ENCODE results near the gene HOXA10.

The HOXA10 gene

DNA sequence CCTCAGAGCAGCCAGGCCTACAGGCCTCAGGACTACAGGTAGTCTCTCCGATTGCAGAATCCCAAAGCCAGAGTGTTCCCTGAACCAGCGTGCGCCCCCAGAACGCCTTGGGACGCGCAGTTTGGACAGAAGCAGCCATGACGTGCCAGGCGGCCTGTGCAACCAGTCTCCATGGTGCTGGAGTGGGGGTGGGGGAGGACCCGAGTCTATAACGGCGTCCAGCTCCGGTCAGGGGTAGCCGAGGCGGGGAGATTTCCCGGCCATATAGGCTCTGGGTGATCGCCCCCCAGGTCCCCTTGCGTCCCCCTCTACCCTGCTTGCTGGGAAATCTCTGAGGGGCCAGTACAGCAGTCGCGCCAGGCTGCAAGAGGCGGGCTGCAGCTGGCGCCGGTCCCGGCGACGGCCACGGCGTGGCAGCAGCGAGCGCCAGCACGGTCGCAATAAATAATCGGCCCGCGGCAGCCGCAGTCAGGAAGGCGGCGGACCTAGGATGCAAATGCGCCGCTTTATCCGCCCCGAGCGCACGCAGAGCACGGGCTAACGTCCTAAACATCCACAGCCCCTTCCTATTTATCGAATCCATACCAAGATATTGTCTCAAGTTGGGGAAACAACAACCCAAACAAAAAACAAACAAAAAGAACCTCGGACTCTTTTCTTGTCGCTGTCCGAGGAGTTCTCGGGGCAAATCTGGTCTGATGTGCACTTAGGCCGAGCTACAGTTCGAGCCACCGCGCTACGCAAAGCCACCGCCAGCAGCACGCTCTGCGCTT lies 23.4 kb downstream of the HOXA10 start:
- Histone ChIP-seq H3K9me3 (ENCODE audit: low read depth, low read length) (no peaks in the 10 kb centered on the region), H3K9ac (ENCODE audit: insufficient read length) (no peak overlapping the region), H3K4me3 (peak overlapping the region; percentile 69), H3K36me3 (ENCODE audit: insufficient read depth, low read length) (no peaks in the 10 kb centered on the region), H3K27ac (no peak overlapping the region)
- no peak for DNase-seq (ENCODE audit: low read depth, low spot score)
- TF ChIP-seq FOXP2 (optimal IDR thresholded peaks at IDR 0.05; ENCODE audit: control extremely low read depth, extremely low read length, insufficient read depth) (no peak), EZH2 (IDR thresholded peaks at IDR 0.05) (no peak), POLR2AphosphoS5 (IDR thresholded peaks at IDR 0.05; ENCODE audit: borderline replicate concordance, low read depth, low read length) (no peak)

DNA sequence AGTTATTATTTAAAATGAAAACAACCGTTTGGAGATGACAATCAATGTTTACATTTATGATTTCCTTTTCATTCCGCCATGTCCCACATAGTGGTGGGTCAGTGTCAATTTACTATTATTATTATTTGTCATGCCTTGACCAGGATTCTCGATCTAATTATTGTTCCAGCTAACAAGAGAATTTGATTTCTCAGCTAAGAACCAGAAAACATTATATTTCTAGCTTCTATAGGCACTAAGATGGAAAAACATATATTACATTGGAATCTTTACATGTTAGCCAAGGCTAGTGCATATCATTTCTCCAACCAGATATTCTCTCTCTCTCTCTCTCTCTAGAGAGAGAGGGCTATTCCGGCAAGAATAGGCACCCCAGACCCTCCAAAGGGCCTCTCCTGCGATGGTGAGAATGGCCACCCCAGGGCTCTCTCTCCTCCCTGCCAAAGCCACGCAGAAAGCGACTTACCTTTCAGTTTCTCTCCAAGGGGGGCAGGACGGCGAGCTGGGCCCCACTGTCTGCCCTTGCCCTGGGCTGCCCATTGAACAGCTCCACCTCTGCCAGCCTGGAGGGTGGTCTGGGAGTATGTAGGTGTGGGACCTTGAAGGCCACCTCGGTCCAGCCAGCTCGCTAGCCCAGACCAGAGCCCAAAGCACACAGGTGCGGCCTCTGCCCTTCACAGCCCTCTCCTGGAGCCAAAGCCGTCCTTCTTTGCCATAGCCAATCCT lies 24.1 kb downstream of the HOXA10 start:
- Histone ChIP-seq H3K9me3 (ENCODE audit: low read depth, low read length) (no peaks in the 10 kb centered on the region), H3K27ac (no peak overlapping the region), H3K9ac (ENCODE audit: insufficient read length) (no peak overlapping the region), H3K4me3 (no peak overlapping the region), H3K36me3 (ENCODE audit: insufficient read depth, low read length) (no peaks in the 10 kb centered on the region)
- DNase-seq (ENCODE audit: low read depth, low spot score): no peak
- TF ChIP-seq FOXP2 (optimal IDR thresholded peaks at IDR 0.05; ENCODE audit: control extremely low read depth, extremely low read length, insufficient read depth): no peak
- no peak for TF ChIP-seq EZH2 (IDR thresholded peaks at IDR 0.05)
- TF ChIP-seq POLR2AphosphoS5 (IDR thresholded peaks at IDR 0.05; ENCODE audit: borderline replicate concordance, low read depth, low read length): no peak

DNA sequence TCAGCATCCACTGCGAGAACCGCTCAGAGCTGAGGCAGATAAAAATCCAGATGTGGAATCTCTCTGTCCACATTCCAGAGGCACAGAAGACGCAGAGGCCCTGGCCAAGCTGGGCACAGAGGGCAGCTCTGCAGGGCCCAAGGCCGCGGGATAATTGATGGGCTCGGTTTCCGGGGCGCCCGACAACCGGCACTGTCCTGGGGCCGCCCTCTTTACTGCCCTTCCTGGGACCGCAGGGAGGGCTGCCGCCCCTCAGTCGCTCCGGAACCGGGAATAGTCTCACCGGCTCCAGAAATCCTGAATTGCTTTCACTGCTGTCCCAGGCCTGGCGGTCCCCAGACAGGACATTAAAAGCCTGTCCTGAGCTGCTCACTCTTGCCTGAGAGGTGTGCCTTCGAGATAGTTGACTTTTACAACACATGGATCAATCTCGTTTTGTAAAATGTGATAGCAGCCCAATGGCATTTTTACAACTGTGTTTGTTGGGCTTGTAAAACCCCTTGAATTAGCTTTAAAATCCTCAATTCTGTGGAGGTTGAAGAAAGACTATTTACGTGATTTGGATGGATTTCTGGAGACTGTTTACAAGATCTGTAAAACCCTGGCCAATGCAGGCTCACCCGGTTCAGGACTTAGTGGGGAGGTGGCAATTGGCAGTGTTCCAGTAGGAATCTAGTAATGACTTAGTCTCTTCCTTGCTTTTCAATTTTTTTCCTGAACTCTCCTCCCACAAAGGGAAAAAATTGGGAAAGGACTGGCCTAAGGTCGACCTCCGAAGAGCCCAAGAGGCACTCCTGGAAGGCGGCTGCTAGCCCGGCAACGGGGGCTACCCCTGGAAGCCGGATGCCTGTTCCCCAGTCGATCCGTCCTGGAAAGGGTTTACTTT lies 25.1 kb downstream of the HOXA10 start:
- DNase-seq (ENCODE audit: low read depth, low spot score): no peak
- H3K27ac ChIP-seq: no peak overlapping the region
- H3K4me3 ChIP-seq: no peak overlapping the region
- H3K36me3 ChIP-seq (ENCODE audit: insufficient read depth, low read length): no peaks in the 10 kb centered on the region
- TF ChIP-seq FOXP2 (optimal IDR thresholded peaks at IDR 0.05; ENCODE audit: control extremely low read depth, extremely low read length, insufficient read depth) (no peak), POLR2AphosphoS5 (IDR thresholded peaks at IDR 0.05; ENCODE audit: borderline replicate concordance, low read depth, low read length) (no peak), EZH2 (IDR thresholded peaks at IDR 0.05) (no peak)
- no peaks in the 10 kb centered on the region for H3K9me3 ChIP-seq (ENCODE audit: low read depth, low read length)
- H3K9ac ChIP-seq (ENCODE audit: insufficient read length): no peak overlapping the region

DNA sequence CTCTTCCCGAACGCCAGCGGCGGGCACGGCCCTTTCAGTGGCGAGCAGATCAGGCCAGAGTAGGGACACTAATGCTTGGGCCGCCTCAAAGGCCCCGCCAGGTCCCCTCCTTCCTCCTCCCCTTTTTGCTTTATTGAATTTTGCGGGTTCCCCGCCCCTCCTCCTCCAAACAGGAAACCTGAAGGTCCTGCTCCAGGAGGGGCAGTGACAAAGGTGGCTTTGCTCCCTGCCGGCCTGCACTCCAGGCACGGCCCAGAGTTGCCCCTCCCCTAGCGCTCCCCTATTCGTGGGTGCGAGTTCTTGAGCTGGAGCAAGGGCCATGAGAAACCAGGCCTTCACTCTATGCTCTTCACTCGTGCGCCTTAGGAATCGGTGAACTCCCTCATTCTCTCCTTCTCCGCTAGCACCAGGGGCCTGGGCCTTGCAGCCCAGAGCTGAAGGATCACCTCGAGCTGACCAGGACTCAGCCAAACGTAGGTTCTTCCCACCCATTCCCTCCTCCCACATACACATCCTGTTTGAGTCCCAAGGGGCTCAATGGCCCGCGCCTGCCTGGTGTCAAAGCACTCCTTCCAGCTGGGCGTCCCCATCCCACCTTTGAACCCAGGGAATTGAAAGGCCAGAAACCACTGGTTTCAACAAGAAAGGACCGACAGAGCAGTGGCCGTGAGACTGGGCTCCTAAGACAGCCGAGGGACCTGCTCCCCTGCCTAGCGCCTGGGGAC lies 25.9 kb downstream of the HOXA10 start:
- no peaks in the 10 kb centered on the region for H3K9me3 ChIP-seq (ENCODE audit: low read depth, low read length)
- H3K4me3 ChIP-seq: 0 out of 2 replicates have a peak overlapping the region, but pooled peaks have one; percentile 48
- no peak overlapping the region for H3K27ac ChIP-seq
- no peak for DNase-seq (ENCODE audit: low read depth, low spot score)
- no peak for TF ChIP-seq FOXP2 (optimal IDR thresholded peaks at IDR 0.05; ENCODE audit: control extremely low read depth, extremely low read length, insufficient read depth)
- no peak for TF ChIP-seq POLR2AphosphoS5 (IDR thresholded peaks at IDR 0.05; ENCODE audit: borderline replicate concordance, low read depth, low read length)
- TF ChIP-seq EZH2 (IDR thresholded peaks at IDR 0.05): no peak
- no peak overlapping the region for H3K9ac ChIP-seq (ENCODE audit: insufficient read length)
- H3K36me3 ChIP-seq (ENCODE audit: insufficient read depth, low read length): no peaks in the 10 kb centered on the region

DNA sequence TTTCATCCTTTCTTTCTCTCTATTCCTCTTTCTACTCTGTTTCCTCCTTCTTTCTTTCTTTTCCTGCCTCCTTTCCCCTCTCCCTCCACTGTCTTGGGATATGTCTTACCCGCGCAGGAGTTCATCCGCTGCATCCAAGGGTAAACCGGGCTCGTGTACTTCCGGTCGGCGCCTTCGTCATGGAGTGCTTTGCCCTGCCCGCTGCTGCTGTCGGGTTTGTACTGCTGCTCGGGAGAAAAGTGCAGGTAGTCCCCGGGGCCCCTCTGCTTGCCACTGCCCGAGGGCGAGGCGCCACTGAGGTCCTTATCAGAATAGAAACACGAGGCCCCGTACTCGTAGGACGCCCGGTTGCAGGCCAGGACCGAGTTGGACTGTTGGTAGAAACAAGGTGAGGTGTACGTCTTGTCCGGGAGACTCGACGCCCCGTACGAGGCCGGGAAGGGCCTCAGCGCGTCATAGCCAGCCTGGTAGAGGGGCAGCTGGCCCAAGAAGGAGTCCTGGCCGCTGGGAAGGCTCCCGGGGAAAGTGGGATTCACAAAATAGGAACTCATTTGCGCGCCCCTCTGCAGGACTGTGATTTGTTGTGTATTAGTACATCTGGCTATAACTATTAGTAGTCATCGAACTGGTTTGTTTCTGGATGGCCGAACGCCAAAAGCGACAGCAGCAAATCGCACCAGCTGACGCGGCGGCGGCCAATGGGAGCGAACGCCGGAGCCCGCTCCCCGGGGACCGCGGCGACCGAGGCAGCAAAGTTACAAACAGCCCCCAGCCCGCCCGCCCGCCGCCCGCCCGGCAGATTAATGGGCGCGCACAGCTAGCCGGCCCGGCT lies 26.7 kb downstream of the HOXA10 start, which contains the start of gene HOXA6:
Gene HOXA6, minus strand, starts transcription at position 576 of the 832 bp plus-strand sequence. Its CDS starts 25 bp downstream, at position 551.
- TF ChIP-seq POLR2AphosphoS5 (IDR thresholded peaks at IDR 0.05; ENCODE audit: borderline replicate concordance, low read depth, low read length) (no peak), FOXP2 (optimal IDR thresholded peaks at IDR 0.05; ENCODE audit: control extremely low read depth, extremely low read length, insufficient read depth) (no peak), EZH2 (IDR thresholded peaks at IDR 0.05) (no peak)
- H3K9ac ChIP-seq (ENCODE audit: insufficient read length): no peak within 1 kb of the TSS
- H3K27ac ChIP-seq: no peak within 1 kb of the TSS
- no peaks in the 10 kb centered on the region for H3K36me3 ChIP-seq (ENCODE audit: insufficient read depth, low read length)
- DNase-seq (ENCODE audit: low read depth, low spot score): no peak
- no peaks in the 10 kb centered on the region for H3K9me3 ChIP-seq (ENCODE audit: low read depth, low read length)
- H3K4me3 ChIP-seq: 0 out of 2 replicates have a peak within 1 kb of the TSS, but pooled peaks have one; percentile 48

DNA sequence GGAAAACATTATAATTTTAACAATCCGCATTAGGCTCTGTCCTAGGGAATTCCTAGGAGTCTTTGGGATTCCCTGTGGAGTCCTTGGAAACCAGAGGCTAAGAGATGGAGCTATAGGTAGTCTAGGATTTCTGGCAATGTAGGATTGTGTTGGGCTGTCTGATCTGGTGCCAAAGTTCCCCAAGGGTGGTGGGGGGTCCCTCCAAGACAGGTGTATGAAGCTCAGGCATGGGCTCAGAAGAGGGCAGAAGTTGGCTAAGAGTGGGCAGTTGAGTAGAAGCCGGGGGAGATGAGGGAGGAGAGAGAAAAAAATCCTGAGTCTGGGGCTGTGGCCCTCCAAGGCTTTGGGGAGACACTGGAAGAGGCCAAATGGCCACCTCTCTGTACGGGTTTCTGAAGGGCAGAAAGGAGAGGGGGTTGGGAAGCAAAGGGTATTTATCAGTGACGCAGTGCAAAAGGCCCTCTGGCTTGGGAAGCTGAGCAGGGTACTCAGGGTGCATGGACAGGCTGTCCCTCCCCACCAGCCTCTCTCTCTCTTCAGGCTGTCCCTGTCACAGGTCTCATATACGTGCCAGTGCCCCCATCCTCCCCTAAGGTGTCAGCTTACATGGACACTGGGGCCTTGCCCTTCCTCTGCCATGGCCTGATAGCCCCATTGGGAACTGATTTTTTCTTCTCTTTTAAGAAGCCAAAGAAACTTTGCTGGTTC lies 27.5 kb downstream of the HOXA10 start:
- Histone ChIP-seq H3K9ac (ENCODE audit: insufficient read length) (no peak overlapping the region), H3K36me3 (ENCODE audit: insufficient read depth, low read length) (no peaks in the 10 kb centered on the region), H3K9me3 (ENCODE audit: low read depth, low read length) (no peaks in the 10 kb centered on the region), H3K4me3 (no peak overlapping the region), H3K27ac (no peak overlapping the region)
- no peak for DNase-seq (ENCODE audit: low read depth, low spot score)
- no peak for TF ChIP-seq EZH2 (IDR thresholded peaks at IDR 0.05)
- TF ChIP-seq POLR2AphosphoS5 (IDR thresholded peaks at IDR 0.05; ENCODE audit: borderline replicate concordance, low read depth, low read length): no peak
- TF ChIP-seq FOXP2 (optimal IDR thresholded peaks at IDR 0.05; ENCODE audit: control extremely low read depth, extremely low read length, insufficient read depth): no peak

Data from SK-N-MC (cell line).